ENCODE data around the gene ZNF799. TPM values are rescaled to one million over a fixed set of nuclear protein-coding genes. Genes with fewer than 3 reads are reported as not detected.

Gene ZNF799
- 1 to 10 TPM; 6.9 to 7.0 TPM for total RNA-seq

GRCh38 chr19:12400633-12401502 is at the start of gene ZNF799:
Gene ZNF799, minus strand, starts transcription at chr19:12401271. Its CDS starts 201 bp downstream, at chr19:12401070.

GRCh38 chr19:12440541-12441316 is 39.7 kb upstream of the ZNF799 start, which contains the start of gene ZNF443:
Gene ZNF443, minus strand, starts transcription at chr19:12441021. Its CDS starts 107 bp downstream, at chr19:12440914.

GRCh38 chr19:12365236-12366162 is 35.6 kb downstream of the ZNF799 start, which contains the start of gene ZNF442:
Gene ZNF442, minus strand, starts transcription at chr19:12365683. Its CDS starts 2,052 bp downstream, at chr19:12363631.

Other genes with a start within 250 kb of the ZNF799 start
- 1 to 10 TPM; 6.0 to 6.4 TPM for gene ZNF625, start 244.5 kb downstream of the ZNF799 start, total RNA-seq
- gene ZNF136, start 238.2 kb downstream of the ZNF799 start, total RNA-seq = 10 to 100 TPM; 15.4 to 16.4 TPM
- gene ZNF44, start 106.4 kb downstream of the ZNF799 start, total RNA-seq = 10 to 100 TPM; 15.7 to 16.9 TPM
- gene ZNF563, start 67.6 kb downstream of the ZNF799 start, total RNA-seq = 1 to 10 TPM; 3.7 to 4.4 TPM
- under 1 TPM; 0.60 TPM for gene ZNF442, start 35.6 kb downstream of the ZNF799 start, total RNA-seq
- 1 to 10 TPM; 6.5 to 6.7 TPM for gene ZNF443, start 39.8 kb upstream of the ZNF799 start, total RNA-seq
- 1 to 10 TPM; 3.2 to 5.7 TPM for gene ZNF709, start 83.5 kb upstream of the ZNF799 start, total RNA-seq
- 10 to 100 TPM; 11.7 to 11.8 TPM for gene ZNF564, start 150.2 kb upstream of the ZNF799 start, total RNA-seq
- 10 to 100 TPM; 20.4 to 21.4 TPM for gene ZNF490, start 209.5 kb upstream of the ZNF799 start, total RNA-seq
- gene ZNF791, start 209.6 kb upstream of the ZNF799 start, total RNA-seq = 10 to 100 TPM; 43.8 to 46.3 TPM

All from activated naive CD4-positive, alpha-beta T cell treated with anti-CD3 and anti-CD28 coated beads, Interleukin-2, amount 10 ng/mL, durations not matched to agents 5 hours and 36 hours (primary cell).